ENCODE results near the gene RPLP1.
"Not testable (repeated sequence)": the region's sequence is repeated elsewhere in the genome, so short reads cannot be mapped to it uniquely, and the experiment has no call there.

The RPLP1 gene

GRCh38 chr15:69439623-69440022, 13.0 kb upstream of the RPLP1 start:
- no peak for DNase-seq (ENCODE audit: low read depth)

GRCh38 chr15:69443032-69443611, 9.5 kb upstream of the RPLP1 start:
- DNase-seq (ENCODE audit: low read depth) = no peak

- no peak for DNase-seq (ENCODE audit: low read depth)
Observed at GRCh38 chr15:69444686-69445085, 7.9 kb upstream of the RPLP1 start.

GRCh38 chr15:69446953-69447352, 5.7 kb upstream of the RPLP1 start:
- DNase-seq (ENCODE audit: low read depth) = no peak

- not testable (repeated sequence) for DNase-seq (ENCODE audit: low read depth)
Observed at GRCh38 chr15:69450221-69450620, 2.4 kb upstream of the RPLP1 start.

- peak; percentile 61 for DNase-seq (ENCODE audit: low read depth)
Observed at GRCh38 chr15:69450968-69451695, 1.5 kb upstream of the RPLP1 start.

GRCh38 chr15:69451951-69452691, 497 bp upstream of the RPLP1 start:
- peak; percentile 59 for DNase-seq (ENCODE audit: low read depth)

- DNase-seq (ENCODE audit: low read depth) = no peak
Observed at GRCh38 chr15:69454953-69455352, 2.3 kb downstream of the RPLP1 start.

GRCh38 chr15:69456208-69457166, 3.9 kb downstream of the RPLP1 start:
- no peak for DNase-seq (ENCODE audit: low read depth)

- peak; percentile 53 for DNase-seq (ENCODE audit: low read depth)
Observed at GRCh38 chr15:69457304-69458280, 5.0 kb downstream of the RPLP1 start.

GRCh38 chr15:69459066-69459465, 6.4 kb downstream of the RPLP1 start:
- DNase-seq (ENCODE audit: low read depth) = no peak

GRCh38 chr15:69460481-69460880, 7.9 kb downstream of the RPLP1 start:
- DNase-seq (ENCODE audit: low read depth) = no peak

- no peak for DNase-seq (ENCODE audit: low read depth)
Observed at GRCh38 chr15:69462030-69462492, 9.4 kb downstream of the RPLP1 start.

GRCh38 chr15:69462493-69463181, 10.0 kb downstream of the RPLP1 start:
- DNase-seq (ENCODE audit: low read depth) = peak; percentile 98

GRCh38 chr15:69463182-69463756, 10.7 kb downstream of the RPLP1 start:
- DNase-seq (ENCODE audit: low read depth) = no peak

GRCh38 chr15:69465253-69465652, 12.6 kb downstream of the RPLP1 start:
- DNase-seq (ENCODE audit: low read depth) = no peak

- DNase-seq (ENCODE audit: low read depth) = no peak
Observed at GRCh38 chr15:69466733-69467132, 14.1 kb downstream of the RPLP1 start.

GRCh38 chr15:69467636-69468035, 15.0 kb downstream of the RPLP1 start:
- no peak for DNase-seq (ENCODE audit: low read depth)

- peak; percentile 55 for DNase-seq (ENCODE audit: low read depth)
Observed at GRCh38 chr15:69468241-69469121, 15.9 kb downstream of the RPLP1 start.

Data from EH (cell line).